HG03066 (cell line): ENCODE measurements around the gene IL9.
"Not testable (repeated sequence)": the region's sequence is repeated elsewhere in the genome, so short reads cannot be mapped to it uniquely, and the experiment has no call there.

ENCODE experiments used
- ATAC-seq: cut with Tn5 transposase; IDR thresholded peaks from one replicate; pipeline ENCODE4 v1.9.1; 2021; ENCODE audit warnings: low read depth; ENCODE audit not compliant: unreplicated experiment

The IL9 gene

GRCh38 chr5:135871268-135871915 lies 24.2 kb downstream of the IL9 start:
- no peak for ATAC-seq

GRCh38 chr5:135869935-135870334 lies 25.7 kb downstream of the IL9 start:
- no peak for ATAC-seq

- no peak for ATAC-seq
Measured at GRCh38 chr5:135869276-135869675, 26.4 kb downstream of the IL9 start.

GRCh38 chr5:135868681-135869080 lies 27.0 kb downstream of the IL9 start:
- no peak for ATAC-seq

GRCh38 chr5:135867599-135867998 lies 28.0 kb downstream of the IL9 start:
- no peak for ATAC-seq

GRCh38 chr5:135866016-135866415 lies 29.6 kb downstream of the IL9 start:
- no peak for ATAC-seq

- ATAC-seq: no peak
Measured at GRCh38 chr5:135864503-135865435, 30.9 kb downstream of the IL9 start.

- ATAC-seq: no peak
Measured at GRCh38 chr5:135862744-135863143, 32.9 kb downstream of the IL9 start.

GRCh38 chr5:135862086-135862485 lies 33.6 kb downstream of the IL9 start:
- no peak for ATAC-seq

GRCh38 chr5:135861641-135862040 lies 34.0 kb downstream of the IL9 start:
- ATAC-seq: no peak

GRCh38 chr5:135859641-135860040 lies 36.0 kb downstream of the IL9 start:
- no peak for ATAC-seq

- ATAC-seq: not testable (repeated sequence)
Measured at GRCh38 chr5:135859186-135859585, 36.5 kb downstream of the IL9 start.

GRCh38 chr5:135857630-135858311 lies 37.9 kb downstream of the IL9 start:
- no peak for ATAC-seq

GRCh38 chr5:135851915-135852845 lies 43.5 kb downstream of the IL9 start:
- ATAC-seq: no peak

GRCh38 chr5:135851186-135851914 lies 44.3 kb downstream of the IL9 start:
- ATAC-seq: no peak

GRCh38 chr5:135850671-135851070 lies 45.0 kb downstream of the IL9 start:
- ATAC-seq: no peak

- no peak for ATAC-seq
Measured at GRCh38 chr5:135850231-135850630, 45.4 kb downstream of the IL9 start.

- ATAC-seq: no peak
Measured at GRCh38 chr5:135847976-135848375, 47.7 kb downstream of the IL9 start.

GRCh38 chr5:135846311-135846710 lies 49.3 kb downstream of the IL9 start:
- no peak for ATAC-seq
